ENCODE measurements around the gene PRTG.
A peak's percentile ranks its signal among the peaks of the same experiment; 100 is the strongest.
"Not testable (repeated sequence)": the region's sequence is repeated elsewhere in the genome, so short reads cannot be mapped to it uniquely, and the experiment has no call there.

Gene PRTG

DNA sequence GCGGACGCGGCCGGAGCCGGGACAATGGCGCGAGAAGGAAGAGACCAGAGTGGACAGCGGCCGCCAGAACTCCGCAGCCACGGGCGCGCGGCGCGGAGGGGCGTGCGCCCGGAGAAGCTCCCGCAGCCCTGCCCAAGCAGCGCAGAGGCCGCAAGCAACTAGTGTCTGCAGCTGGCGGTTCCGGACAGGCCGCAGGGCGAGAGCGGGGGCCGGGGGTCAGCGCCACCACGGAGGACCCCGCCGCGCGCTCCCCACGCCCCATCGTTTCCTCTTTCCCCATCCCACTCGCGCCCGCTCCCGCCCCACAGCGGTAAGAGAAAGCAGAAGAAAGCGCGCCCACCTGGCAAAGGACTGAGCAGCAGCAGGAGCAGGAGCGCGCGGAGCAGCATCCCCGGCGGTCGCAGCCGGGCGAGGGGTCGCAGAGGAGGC lies 440 bp downstream of the PRTG start:
- DNase-seq (ENCODE audit: low spot score) = no peak

DNA sequence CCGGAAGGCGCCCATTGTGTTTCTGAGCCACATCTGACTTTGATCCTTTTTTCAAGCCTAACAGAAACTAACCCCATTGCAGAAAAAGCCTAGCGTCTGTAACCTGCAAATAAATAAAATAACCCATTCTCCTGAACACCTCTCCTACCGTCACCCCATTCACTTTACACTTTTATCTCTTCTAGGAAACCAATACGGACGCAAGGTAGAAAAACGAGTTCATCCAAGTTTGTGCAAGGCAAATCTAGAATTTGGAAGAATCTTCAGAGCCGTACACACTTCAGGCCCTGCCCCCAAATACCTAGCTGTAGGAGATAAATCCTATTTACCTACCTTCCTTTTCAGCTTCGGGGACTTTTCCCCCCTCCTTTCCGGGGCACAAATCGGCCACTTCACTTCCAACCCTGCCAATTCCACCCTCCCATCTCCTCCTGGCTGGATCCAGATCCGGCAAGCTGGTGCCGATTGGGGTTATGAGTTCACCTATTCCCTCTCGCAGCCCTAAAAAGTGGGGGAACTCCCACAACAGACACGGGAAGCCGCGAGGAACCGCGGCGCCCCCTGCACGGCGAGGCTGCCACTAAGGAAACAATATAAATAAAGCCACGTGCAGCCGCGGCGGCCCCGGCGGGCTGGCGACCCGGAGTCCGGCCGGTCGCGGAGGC lies 987 bp downstream of the PRTG start:
- DNase-seq (ENCODE audit: low spot score) = no peak

DNA sequence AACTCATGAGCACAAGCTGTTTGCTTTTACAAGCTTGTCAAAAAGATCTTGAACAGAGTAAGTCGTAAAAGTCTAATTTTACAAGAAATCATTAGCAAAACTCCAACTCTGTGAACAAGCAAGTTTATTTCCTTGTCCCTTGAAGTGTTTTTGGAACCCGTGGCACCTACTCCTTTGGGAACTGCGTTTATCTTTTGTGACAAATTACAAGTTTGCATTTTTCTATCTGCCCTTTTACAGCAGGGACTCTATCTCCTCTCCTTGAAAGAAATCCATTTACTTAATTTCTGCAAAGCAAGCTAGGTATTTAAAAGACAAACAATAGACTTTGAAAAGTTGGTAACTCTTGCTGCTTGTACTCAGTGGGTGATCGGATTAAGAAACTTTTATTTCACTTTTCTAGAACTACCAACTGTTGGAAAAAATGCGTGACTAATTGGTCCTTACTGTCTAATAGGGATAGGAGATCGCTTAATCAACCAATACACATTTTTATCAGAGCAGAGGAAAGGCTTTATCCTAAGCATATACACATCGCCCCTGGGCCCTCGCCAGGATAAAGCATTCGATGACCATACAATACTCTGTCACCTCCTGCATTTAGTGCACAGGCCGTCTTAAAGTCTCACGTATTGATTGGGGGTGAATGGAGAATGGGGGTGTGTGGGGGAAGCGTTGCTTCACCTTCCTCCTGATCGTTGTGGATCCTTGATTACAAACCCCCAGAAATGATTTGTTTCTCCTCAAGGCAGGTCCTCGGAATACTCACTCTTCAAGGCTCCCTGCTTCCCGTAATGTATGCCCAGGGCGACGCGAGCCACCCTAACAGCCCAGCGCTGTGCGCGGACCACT lies 1.7 kb downstream of the PRTG start:
- no peak for DNase-seq (ENCODE audit: low spot score)

DNA sequence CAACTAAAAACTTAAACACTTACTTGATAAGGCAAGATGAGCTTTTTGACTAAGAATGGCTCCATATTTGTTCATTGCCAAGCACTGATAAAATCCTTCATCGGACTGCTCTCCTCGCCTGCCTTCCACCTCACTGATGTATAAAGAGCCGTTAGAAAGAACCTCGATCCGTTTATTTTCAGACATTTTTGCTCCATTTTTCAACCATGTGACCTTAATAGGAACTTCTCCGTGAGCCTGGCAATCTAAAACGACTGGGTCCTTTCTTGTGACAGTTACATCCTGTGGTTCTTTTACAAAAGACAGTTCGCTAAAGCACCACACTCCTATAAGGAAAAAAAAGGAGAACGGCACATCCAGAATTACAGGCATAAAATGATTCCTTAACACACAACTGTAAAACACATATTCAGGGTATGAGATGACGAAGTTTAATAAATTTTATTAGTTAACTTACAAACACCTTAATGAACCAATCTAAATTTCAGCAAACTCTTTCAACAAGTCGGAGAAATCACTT lies 2.5 kb downstream of the PRTG start:
- no peak for DNase-seq (ENCODE audit: low spot score)

DNA sequence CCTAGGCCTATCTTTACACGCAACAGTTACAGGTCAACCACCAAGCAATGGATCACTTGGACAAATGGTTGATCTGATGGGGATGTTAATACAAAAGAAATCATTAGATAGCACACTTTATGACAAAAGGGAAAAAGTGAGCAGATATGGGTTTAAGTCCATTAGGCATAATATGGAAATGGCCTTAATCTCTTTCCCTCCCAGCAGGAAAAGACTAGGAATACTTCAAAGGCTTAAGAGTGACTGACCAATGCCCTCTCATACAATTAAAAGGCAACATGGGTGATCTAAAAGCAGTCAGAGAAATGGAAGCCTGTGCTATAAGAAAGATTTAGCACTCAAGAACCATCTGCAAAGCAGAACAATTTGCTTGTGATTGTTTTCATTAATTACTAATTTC lies 3.3 kb downstream of the PRTG start:
- DNase-seq (ENCODE audit: low spot score) = no peak

DNA sequence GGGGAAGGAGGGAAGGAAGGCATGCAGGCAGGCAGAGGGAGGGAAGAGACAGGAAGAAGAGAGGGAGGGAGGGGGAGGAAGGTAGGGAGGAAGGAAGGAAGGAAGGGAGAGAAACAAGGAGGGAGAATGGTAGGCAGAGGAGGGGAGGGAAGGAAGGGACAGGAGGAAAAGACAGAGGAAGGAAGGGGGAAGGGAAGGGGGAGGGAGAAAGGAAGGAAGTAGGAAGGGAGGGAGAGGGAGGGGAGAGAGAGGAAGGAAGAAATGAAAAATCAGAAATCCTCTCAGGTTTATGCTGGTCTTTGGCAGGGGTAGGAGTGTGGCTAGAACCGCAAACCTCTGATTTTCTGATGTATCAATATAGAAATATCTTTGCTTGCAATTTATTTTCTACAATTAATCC lies 4.2 kb downstream of the PRTG start:
- no peak for DNase-seq (ENCODE audit: low spot score)

DNA sequence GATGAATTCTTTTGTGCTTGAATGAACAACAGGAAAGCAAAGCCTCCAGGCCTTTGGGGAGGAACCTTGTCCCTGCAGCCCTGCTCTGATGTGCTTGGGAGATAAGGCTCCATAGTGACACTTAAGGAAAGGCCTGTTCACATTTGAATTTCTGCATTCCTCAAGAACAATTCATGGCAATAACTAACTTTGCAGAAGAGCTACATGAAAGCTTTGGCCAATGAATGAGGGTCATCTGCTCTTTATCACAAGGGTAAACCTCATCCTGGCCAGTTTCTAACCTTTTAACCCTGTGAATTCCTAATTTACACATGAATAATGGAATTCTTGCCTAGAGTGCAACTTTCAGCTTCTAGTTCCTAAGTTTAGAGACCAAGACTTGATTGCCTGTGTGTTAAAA lies 5.6 kb downstream of the PRTG start:
- no peak for DNase-seq (ENCODE audit: low spot score)

DNA sequence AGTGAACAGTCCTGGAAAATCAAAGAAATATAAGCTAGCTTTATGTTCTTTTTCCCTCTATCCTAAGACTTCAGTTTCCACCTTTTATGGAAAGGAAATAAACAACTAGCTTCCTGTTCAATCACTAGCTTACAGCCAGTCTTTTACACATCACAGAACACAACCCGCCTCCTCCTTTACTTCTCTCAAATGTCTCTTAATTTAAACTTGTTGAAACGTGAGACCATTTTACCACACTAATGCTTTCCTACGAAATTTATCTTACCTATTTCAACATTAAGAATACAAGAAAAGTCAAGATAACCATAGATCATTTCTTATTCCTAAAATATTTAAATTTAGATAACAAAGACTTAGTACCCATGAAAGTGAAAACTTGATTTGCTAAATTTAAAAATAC lies 6.2 kb downstream of the PRTG start:
- DNase-seq (ENCODE audit: low spot score) = no peak

DNA sequence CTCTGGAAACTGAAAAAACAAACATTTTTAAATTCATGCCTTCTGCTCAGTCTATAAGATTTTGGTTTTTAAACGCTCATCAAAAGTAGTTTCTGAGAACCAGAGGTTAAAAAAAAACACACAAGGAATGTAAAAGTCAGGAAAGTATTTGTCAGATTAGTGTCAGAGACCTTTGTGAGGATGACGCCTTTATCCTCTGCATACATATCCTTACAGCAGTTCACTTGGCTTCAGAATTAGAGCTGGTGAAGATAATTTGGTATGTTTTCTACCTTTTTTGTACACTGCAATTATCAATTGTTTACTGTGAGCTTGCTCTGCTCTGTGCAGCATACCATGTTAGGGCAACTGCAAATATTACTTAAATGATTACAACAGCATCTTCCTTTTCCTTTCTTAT lies 8.3 kb downstream of the PRTG start:
- DNase-seq (ENCODE audit: low spot score) = no peak

DNA sequence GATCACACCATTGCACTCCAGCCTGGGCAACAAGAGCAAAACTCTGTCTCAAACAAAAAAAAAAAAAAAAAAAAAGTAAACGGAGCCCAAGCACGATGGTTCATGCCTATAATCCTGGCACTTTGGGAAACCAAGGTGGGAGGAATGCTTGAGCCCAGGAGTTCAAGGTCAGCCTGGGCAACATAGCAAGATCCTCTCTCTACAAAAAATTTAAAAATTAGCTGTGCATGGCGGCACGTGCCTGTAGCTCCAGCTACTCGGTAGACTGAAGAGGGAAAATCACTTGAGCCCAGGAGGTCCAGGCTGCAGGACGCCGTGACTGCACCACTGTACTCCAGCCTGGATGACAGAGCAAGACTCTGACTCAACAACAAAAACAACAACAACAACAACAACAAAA lies 9.5 kb downstream of the PRTG start:
- DNase-seq (ENCODE audit: low spot score) = not testable (repeated sequence)

DNA sequence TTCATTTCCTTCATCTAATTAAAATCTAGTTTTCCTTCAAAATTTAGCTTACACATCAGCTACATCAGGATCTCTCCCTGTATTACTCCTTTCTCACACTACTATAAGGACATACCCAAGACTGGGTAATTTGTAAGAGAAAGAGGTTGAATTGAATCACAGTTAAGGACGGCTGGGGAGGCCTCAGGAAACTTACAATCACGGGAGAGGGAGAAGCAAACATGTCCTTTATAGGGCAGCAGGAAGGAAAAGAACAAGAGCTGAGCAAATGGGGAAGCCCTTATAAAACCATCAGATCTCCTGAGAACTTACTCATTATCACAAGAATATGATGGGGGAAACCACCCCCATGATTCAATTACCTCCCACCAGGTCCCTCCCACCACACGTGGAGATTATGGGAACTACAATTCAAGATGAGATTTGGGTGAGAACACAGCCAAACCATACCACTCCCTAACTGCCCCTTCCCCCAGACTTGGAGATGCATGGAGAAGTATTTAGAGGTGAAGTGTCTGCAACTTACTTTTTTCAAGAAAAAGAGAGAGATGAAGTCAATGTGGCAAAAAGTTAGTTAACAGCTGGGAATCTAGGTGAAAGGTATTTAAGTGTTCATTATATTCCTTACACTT lies 21.3 kb downstream of the PRTG start:
- no peak for DNase-seq (ENCODE audit: low spot score)

DNA sequence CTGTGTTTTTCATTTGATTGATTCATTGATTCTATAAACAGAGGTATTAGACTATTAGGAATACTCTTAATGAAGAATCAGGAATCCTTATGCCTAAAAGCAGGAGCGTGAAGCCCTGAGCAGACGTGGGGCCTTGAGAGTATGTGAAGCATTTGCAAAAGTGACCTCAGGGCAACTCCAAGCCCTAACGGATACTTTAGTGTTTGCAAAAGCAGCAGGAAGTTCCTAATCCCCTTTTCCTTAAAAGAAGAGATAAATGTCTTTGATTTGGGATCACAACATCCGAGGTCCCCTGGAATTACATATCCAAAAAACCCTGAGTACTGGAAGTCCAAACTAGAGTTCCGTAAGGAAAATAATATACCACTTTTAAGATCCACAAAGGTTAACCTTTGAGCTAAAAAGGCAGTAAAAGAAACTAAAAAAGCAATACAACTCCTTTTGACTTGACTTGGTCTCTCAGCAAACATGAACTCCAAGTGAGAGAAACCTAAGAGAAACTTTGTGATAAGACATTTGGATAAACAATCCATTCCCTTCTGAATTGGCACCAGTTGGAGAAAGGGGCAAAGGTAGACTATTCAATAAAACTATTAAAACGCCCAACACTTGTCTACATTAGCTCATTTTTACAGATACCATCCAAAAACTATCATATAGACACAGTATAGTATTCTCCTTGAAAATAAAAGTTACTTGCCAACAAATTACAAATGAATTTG lies 27.4 kb downstream of the PRTG start:
- DNase-seq (ENCODE audit: low spot score) = no peak

DNA sequence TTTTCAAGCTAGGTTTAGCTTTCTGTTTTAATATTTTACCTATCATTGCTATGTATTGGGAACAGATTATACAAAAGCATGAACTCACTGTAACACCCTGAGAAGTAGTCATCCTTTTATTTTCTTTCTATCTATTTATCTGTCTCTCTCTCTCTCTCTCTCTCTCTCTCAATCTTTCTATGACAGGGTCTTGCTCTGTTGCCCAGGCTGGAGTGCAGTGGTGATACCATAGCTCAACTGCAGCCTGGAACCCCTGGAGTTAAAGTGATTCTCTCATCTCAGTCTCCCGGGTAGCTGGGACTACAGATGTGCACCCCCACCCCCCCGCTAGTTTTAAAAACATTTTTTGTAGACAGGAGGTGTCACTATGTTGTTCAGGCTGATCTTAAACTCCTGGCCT lies 28.9 kb downstream of the PRTG start:
- no peak for DNase-seq (ENCODE audit: low spot score)

DNA sequence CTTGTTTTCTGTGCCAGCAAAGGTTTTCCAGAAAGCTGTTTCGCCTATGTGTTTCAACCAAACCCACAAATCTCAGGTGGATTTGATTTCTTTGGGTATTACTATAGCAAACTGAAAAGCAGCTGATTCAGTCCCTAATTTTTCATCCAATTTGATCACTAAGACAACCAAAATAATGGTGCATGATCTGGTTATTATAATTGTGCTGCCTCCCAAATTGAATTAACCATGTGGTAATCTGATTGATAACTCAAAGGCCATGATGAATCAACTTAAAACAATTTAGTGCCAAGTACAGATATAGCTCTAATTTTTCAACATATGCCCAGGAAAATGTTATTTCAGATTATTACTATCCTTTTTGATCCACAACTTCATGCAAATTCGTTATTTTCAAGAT lies 30.6 kb downstream of the PRTG start:
- DNase-seq (ENCODE audit: low spot score) = no peak

DNA sequence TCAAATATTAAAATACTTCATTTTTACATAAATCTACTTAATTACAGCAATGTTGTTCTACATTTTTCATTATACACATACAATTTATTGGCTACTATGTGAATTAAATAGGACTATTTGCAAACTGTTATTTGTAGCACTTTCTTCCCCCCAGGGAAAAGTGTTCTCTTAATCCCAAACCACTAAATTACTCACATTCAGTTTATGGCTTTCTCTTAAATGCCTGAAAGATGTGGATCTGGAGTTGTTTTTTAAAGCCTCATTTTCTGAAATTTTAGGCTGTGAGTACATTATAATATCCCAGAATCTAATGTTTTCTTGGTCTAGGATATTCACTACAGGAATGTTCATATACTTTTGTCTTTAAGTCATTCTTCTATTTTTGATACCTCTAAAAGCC lies 32.7 kb downstream of the PRTG start:
- DNase-seq (ENCODE audit: low spot score) = no peak

DNA sequence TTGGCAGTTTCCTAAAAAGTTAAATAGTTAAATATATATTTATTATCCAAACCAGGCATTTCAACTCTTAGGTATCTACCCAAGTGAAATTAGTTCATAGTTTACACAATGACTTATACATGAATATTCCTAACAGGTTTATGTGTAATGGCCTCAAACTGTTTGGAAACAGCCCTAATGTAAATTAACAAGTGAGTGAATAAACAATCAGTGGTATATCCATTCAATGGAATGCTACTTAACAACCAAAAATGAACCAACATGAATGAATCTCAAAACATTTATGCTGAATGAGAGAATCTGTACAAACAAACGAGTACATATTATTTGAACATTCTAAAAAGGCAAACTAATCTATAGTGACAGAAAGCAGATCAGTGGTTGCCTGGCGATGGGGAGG lies 33.5 kb downstream of the PRTG start:
- DNase-seq (ENCODE audit: low spot score) = no peak

DNA sequence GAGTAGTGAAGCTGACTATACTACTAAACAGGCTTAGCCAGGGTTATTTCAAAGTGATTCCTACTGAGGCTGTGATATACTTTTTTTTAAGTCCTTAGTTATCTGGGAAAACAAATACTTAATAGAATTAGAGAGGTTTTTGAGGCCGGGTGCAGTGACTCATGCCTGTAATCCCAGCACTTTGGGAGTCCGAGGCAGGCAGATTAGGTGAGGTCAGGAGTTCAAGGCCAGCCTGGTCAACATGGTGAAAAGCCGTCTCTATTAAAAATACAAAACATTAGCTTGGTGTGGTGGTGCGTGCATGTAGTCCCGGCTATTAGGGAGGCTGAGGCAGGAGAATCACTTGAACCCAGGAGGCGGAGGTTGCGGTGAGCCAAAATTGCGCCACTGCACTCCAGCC lies 34.2 kb downstream of the PRTG start:
- no peak for DNase-seq (ENCODE audit: low spot score)

DNA sequence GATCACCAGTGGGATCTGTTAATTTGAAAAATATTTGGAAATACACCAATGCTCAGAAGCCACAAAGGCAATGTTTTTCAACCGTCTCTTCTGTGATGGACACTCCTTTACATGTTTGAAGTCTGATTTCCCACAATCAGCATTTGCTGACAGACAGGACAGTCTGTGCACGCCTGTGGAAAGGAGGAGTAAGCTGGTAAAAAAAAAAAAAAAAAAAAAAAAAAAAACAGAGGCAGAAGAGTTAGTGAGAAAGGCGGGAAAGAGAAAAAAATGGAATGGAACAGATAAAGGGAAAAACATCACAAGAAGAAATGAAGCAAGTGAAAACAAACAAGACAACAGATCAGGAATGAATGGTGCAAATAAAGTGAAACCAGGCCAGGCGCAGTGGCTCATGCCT lies 35.0 kb downstream of the PRTG start:
- no peak for DNase-seq (ENCODE audit: low spot score)

DNA sequence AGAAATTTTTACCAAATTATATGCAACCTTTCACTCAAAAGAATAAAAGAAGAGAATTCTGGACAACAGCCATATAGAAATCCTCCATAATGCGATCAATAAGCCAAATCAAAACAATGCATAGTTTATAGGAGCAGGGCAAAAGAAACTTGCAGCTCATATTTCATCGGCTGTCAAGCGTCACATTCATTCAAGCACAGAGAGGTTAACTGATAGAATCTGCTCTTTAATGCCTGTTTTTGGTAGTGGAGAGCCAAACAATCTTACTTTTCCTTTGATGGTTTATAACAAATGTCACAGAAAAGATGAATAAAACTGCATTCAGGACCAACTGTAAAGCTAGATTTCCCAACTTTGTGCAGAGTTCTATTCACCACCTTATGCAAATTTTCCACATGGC lies 35.4 kb downstream of the PRTG start:
- DNase-seq (ENCODE audit: low spot score) = no peak

DNA sequence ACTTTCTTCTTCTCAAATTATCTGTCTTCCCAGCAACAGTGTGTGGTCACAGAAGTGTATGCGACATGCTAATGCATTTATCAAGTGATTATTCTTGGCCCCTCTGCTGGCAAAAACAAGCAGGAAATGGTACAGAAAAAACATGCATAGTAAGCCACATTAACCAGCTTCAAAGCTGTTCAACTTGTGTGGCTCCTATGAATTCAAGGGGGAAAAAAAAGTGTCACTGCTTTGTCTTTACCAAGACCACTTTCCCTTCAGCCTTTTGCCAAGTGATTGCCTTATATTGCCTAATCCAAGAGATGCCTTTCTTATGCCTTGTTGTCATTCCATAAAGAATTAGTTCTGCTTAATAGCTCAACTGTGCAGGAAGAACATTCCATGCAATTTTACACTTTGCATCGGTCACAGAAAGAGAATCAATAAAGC lies 39.1 kb downstream of the PRTG start:
- DNase-seq (ENCODE audit: low spot score) = peak; percentile 47

DNA sequence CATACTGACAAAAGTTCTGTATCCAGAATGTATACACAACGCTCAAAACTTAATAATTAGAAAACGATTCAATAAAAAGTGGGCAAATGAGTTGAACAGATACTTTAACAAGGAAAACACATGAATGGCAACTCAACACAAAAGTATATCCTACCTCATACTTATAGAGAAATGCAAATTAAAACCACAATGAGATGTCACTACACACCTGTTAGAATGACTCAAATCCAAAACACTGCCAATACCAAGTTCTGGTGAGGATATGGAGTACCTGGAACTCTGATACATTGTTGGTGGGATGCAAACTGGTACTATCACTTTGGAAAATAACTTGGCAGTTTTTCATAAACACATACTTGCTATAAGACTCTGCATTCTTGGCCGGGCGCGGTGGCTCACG lies 42.1 kb downstream of the PRTG start:
- no peak for DNase-seq (ENCODE audit: low spot score)

DNA sequence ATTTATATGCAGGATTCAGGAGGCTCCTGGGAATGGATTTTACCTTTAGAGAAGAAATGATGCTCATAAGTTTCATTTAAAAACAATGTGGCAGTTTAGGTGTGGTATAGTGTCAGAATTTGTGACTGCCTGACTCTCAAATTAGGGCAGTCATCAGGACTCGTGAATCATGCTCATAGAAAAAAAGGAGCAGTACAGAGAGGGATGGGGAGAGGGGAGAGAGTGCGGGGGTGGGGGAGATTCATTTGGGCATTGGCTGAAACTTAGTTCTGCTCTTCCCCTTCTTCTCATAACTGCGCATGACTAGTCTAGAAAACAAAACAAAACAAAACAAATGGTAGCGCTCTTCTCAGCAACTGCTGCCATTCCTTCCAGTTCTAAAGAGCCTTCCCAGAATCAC lies 44.3 kb downstream of the PRTG start:
- DNase-seq (ENCODE audit: low spot score) = no peak

All from NAMALWA (cell line).